Eye (tissue), 1 donor: ENCODE data around the gene MGLL.

Experiments
- DNase-seq: peaks from one replicate; pipeline ENCODE4 v3.0.0-alpha.2; 2015

Gene MGLL

GRCh38 chr3:127809611-127810010 lies 12.7 kb downstream of the MGLL start:
- DNase-seq: no peak

- DNase-seq: no peak
Observed at GRCh38 chr3:127809211-127809610, 13.1 kb downstream of the MGLL start.

- no peak for DNase-seq
Observed at GRCh38 chr3:127808197-127808596, 14.1 kb downstream of the MGLL start.

DNA sequence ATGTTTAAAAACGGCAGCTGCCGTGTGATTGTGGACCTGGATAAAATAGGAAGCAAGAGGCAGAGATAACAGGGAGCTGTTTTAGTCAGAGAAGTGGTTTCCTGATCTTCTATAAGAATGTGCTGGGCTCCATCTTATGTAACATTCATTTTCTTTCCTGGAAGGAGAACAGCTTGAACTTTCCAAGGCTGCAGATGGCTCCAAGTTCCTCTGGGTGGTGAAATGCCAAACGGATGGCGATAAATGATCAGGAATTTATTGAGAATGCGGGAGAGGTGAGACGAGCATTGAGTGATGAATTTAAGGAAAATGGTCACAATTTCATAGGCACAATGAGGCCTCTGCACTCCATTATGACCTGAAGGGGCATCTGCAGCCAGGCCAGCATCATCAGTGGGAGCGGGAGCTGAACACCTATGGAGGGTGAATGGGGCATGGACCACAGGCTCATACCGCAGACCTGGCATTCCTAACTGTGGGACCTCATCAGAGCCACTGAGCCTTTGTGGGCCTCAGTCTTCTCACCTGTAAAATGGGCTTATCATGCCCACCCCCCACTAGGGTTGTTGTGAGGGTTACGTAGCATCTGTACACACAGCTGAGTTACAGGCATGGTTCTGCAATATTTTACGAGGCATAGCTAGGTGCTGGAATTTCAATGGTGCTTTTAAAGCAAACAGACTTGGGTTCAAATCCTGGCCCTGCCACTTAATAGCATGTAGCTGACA lies 17.1 kb downstream of the MGLL start:
- DNase-seq: no peak

DNA sequence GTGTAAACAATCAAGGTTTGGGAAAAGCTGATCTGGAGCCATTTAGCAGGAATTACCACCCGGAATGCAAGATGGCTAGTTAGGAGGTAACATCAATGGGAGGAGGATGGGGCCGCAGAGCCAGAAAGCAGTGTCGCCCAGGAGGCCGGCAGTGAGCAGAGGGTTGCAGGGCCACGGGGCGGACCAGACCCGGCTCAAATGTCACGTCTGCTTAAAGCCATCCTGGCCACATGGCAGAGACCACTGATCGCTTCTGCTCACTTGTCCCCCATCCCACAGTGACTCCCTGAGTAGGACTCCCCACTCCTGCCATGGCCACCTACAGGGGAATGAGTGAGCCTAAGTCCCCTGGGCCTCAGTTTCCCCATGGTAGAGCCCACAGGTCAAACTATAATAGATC lies 18.2 kb downstream of the MGLL start:
- no peak for DNase-seq

DNA sequence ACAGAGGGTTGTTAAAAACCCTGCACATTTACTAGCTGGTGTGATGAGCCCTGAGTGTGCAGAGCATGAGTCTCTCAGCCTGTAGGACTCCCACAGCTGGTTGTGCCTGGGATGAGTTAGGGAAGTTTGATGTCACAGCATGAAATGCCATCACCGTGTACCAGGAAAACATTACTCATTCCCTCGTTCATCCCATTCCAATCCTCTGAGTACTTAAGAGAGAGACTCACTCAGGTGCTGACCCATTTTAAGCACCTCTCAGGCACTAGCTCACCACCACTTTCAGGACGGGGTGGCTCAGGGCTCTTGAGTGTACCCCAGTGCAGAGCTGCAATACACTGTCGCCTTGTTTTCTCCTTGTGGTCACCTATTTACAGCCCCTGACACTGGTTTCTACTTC lies 18.7 kb downstream of the MGLL start:
- peak; percentile 22 for DNase-seq

DNA sequence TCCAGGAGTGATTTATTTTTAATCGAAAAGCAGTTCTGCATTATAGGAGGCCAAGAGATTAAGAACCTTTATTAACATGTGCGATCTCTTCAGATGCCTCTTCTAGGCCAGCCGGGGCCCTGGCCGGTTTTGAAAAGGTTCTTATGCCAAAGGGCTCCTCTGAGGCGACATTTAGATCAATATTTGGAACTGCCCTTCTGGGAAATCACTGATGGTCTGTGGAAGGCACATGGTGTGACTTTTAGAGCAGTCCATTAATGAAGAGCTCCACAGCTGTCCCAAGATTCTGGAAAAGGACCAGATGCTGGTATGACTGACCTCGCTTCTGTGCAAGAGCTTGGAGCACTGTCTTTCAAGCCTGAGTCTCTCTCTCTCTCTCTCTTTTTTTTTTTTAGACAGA lies 19.7 kb downstream of the MGLL start:
- DNase-seq: peak; percentile 42

DNA sequence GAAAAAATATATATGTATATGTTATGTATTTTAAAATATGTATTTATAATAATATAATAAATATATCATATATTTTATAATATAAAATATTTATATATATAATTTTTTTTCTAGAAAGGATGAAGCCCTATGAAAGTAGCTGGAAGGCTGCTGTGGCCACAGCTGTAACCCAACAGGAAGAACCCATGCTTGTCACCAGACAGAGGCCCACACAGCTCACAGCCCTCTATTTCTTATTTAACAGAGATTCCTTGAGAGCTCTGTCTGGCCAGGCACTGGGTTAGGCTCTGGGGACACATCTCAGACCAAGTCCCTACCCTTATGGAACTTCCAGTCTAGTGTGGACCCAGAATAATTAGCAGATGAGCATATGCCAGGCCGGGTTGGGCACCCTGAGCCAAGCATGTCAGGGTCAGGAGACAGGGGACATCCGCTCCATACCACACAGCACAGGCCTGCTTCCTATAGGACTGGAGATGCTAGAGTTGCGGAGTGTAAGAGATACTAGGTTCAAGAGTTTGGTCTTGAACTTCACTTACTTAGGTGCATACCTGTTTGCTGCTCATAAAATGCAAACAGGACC lies 20.5 kb downstream of the MGLL start:
- DNase-seq: no peak

- DNase-seq: no peak
Observed at GRCh38 chr3:127800508-127800907, 21.8 kb downstream of the MGLL start.

DNA sequence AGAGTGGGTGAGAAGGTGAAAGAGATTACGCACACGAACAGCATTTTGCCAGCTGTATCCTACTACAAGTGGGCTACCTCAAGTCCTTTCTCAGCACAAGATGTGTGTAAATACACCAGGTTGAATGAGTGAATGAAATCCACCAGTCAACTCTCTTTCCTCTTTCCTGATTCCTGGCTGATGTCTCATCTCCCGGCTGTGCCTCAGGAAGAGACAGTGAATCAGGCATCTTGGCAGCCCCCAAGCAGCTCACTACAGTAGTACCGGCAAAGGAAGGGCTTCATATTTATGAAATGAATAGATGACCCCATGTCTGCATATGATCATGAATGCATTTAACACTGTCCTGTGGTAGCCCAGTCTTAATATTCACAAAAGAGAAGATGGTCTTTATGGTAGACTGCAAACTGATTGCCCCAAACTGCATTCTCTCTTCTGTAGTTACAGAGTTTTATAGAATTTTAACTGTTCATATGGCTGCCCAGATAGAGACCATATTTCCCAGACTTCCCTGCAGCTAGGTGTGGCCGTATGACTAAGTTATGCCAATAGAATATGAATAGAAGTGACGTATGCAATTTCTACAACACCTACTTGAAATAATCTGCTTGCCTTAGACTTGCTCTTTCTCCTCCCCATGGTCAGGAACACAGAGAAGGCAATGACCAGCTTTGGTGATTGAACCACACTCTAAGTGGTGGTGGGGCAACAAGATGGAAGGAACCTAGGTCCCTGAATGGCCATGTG lies 22.7 kb downstream of the MGLL start:
- DNase-seq: no peak

DNA sequence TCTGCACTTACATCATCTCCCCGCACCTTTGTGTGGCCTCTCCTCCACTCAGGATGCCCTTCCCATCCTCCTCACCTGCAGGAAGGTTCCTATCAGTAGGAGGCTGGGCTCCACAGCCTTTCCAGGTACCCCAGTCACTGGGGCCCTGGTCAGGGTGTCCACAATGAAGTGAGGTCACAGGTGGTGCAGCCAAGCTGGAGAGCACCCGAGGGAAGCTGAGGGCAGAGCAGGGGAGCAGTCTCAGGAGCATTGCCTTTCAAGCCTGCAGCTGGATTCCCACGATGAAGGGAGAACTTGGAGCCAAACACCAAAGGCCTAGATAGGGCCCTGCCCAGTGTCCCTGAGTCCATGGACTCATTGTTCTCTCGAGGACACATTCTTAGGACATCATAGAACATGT lies 23.6 kb downstream of the MGLL start:
- DNase-seq: no peak

DNA sequence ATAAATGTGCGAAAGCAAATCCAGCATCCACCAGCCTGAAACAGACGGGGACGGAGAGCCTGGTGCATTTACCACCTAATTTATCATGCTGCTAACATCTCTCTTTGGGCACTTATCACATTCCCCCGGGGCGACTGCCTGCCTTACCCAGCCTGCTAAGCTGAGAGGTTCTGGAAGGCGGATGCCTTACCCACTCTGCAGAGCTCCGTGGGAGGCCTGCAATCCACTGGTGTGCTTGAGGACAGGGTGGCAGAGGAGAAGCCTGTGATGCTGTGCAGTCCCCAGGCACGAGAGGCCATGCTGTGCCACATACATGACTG lies 25.5 kb downstream of the MGLL start:
- peak; percentile 73 for DNase-seq

GRCh38 chr3:127796045-127796830 lies 26.1 kb downstream of the MGLL start:
- DNase-seq: peak; percentile 44

GRCh38 chr3:127794972-127795371 lies 27.3 kb downstream of the MGLL start:
- no peak for DNase-seq

DNA sequence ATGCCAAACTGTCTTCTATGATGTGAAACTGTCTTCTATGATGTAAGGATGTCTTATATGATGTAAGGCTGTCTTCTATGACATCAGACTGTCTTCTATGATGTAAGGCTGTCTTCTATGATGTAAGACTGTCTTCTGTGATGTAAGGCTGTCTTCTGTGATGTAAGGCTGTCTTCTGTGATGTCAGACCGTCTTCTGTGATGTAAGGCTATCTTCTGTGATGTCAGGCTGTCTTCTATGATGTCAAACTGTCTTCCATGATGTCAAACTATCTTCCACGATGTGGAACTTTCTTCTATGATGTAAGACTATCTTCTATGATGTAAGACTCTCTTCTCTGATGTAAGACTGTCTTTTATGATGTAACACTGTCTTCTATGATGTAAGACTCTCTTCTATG lies 27.9 kb downstream of the MGLL start:
- no peak for DNase-seq

- DNase-seq: peak; percentile 89
Observed at GRCh38 chr3:127792541-127793292, 29.6 kb downstream of the MGLL start.

GRCh38 chr3:127791221-127791913 lies 30.9 kb downstream of the MGLL start:
- peak; percentile 77 for DNase-seq

GRCh38 chr3:127790882-127791183 lies 31.5 kb downstream of the MGLL start:
- DNase-seq: no peak

GRCh38 chr3:127789990-127790881 lies 32.1 kb downstream of the MGLL start:
- DNase-seq: peak; percentile 15

DNA sequence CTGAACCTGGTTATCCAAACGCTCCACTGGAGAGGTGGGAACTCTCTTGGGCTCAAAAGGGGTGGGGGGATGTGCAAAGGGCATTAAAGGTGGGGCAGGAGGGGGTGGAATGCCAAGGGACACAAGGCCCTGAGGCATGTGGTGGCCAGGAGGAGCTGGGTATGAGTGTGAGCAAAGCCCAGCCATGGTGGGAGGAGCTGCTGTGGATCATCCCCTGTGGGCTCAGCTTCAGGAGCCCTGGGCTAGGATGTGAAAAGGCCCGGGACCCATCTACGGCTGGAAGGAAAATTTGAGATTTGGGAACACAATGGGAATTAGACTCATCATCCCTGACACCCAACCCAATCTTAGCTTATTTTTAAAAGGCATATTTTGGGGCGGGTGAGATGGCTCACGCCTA lies 33.3 kb downstream of the MGLL start:
- DNase-seq: peak; percentile 27

DNA sequence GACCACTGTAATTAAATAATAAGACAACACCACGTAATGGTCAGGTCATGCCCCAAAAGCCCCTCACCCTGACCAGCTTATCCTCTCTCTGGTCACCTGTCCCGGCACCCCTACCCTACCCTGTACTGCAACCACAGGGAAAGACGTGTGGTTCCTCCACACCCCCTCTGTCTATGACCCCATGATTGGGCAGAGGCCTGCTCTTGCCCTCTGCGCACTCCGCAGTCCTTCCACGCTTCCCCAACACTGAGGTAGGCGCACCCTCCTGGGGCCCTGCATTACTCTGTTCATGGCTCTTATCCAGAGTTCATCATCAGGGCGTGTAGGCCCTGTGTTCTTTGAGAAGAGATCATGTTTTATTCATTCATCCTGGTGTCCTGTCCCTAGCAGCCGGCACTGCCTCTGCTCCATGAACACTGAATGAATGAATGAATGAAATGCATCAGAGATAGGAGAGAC lies 33.8 kb downstream of the MGLL start:
- DNase-seq: no peak
